ENCODE results near the gene RAD51. TPM values are rescaled to one million over a fixed set of nuclear protein-coding genes. Genes with fewer than 3 reads are reported as not detected.

Gene RAD51
- total RNA-seq, 1 donor from 2014 or later = 64.7 TPM

DNA sequence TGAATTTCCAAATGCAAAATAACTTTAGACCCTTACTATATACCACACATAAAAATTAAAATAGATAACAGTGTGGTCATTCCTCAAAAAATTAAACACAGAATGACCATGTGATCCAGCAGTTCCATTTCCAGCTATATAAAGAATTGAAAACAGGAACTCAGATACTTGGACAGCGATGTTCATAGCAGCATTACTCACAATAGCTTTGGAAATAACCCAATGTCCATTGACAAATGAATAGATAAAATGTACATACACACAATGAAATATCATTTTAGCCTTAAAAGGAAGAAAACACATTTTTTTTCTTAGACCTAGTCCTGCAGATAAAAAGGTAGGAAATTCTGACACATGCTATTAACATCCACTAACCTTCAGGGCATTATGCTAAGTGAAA lies 26.7 kb downstream of the RAD51 start:
- intact Hi-C loops (cut with micrococcal nuclease) = no loop called here

DNA sequence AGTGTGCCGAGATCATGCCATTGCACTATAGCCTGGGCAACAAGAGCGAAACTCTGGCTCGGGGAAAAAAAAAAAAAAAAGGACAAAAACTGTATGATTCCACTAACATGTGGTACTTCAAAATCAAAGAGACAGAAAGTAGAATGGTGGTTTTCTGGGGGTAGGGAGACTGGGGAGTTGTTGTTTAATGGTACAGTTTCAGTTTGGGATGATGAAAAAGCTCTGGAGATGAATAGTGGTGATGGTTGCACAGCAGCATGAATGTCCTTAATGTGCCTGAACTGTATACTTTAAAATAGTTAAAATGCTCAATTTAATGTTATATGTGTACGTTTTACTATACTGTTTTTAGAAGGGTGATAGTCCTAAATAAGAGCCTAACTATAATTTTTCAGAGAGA lies 27.4 kb downstream of the RAD51 start:
- intact Hi-C loops (cut with micrococcal nuclease) = no loop called here

DNA sequence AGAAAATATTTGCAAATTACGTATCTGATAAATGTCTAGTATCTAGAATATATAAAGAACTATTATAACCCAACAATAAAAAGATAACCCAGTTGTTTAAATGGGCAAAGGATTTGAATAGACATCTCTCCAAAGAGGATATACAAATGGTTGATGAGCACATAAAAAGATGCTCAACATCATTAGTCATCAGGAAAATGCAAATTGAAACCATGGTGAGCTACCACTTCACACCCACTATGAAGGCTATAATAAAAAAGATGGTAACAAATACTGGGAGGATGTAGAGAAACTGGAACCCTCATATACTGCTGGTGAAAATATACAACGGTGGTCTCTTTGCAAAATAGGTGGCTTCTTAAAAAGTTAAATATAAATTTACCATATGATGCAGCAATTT lies 28.0 kb downstream of the RAD51 start:
- intact Hi-C loops (cut with micrococcal nuclease) = no loop called here

DNA sequence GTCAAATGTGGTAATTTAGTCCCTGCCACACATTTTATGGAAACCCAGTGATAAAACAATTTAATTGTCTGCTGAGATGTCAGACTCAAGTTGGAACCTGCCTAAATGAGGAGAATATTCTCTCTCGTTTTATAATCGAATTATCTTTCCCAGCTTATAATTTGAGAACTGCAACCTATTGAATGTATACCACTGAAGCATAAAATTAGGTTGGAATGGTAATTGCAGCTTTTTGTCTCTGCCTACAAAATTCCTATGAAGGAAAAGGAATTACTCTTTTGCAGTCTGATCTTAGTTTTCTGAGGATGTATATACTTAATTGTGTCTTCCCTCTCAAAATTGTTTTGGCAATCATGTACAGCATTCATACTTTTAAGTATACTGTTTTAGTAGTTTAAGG lies 28.9 kb downstream of the RAD51 start:
- intact Hi-C loops (cut with micrococcal nuclease) = no loop called here

DNA sequence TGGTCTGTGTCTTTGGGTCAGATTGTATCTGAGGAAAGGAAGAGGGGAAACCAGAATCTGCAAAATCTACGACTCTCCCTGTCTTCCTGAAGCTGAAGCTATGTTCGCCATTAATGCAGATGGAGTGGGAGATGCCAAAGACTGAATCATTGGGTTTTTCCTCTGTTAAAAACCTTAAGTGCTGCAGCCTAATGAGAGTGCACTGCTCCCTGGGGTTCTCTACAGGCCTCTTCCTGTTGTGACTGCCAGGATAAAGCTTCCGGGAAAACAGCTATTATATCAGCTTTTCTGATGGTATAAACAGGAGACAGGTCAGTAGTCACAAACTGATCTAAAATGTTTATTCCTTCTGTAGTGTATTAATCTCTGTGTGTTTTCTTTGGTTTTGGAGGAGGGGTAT lies 36.1 kb downstream of the RAD51 start:
- intact Hi-C loops (cut with micrococcal nuclease) = no loop called here

DNA sequence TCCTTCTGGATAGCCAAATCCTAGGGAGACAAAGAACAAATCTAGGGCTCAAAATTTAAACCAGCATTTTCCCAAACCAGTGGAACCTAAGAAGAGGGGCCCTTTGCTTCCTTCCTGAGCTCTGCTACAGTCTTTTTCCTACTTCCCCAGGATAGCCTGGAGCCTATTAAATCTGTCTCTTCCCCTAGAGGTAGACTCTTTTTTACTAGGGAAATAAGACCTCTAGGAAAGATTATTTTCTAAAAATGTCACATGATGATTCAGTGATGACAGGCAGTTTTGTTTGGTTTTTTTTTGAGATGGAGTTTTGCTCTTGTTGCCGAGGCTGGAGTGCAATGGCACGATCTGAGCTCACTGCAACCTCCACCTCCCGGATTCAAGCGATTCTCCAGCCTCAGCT lies 41.6 kb downstream of the RAD51 start:
- intact Hi-C loops (cut with micrococcal nuclease) = no loop called here

DNA sequence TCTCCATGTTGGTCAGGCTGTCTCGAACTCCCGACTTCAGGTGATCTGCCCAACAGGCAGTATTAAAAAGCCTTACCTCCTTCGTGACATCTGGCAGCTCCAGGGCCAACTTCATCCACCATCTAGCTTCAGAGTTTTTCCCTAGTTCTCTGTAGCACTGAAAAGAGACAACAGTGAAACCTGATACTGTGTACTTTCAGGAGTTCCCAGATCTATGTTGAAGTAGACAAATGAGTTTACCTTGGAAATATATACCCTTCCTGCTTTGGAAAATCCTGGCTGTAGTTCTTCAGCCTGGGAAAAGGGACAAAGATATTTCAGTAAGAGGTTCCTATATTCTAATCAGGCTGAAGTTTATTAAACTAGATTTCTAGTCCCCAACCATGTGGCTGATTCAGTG lies 42.1 kb downstream of the RAD51 start:
- intact Hi-C loops (cut with micrococcal nuclease) = no loop called here

DNA sequence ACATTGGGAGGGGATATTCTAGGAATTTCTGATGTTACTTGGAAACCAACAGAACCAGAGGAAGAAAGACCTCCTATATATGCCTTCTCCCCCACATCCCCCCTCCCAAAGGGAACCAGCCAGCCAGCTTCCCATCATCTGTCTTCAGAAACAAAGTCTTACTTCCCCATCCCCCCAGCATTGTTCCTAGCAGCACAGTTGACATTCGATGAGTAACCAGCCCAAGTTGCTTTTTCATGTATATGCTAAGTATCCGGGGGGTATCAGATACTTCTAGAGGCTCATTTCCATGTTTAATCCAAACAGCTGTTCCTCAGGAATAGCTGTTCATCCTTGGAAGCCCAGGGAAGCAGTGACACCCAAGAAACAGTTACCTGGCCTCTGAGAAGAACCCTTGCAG lies 44.1 kb downstream of the RAD51 start:
- intact Hi-C loops (cut with micrococcal nuclease) = no loop called here

DNA sequence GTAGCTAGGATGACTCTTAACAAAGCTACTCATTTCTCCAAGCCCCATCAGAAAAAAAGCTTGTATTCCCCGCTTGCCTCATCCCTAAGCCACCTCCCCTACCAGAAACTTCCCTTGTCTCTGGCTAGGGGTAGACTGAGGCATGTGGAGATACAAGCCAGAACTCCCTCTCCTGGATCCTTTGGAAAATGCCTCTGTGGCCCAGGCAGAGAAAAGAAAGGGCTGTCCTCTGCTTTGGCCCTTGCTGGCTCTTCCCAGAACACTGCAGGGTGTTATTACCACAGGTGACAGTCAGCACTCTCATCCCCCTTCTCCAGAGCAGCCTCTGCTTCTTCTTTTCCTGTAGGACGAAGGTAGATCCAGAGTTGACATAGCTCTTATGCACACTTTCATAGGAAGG lies 44.9 kb downstream of the RAD51 start:
- intact Hi-C loops (cut with micrococcal nuclease) = no loop called here

DNA sequence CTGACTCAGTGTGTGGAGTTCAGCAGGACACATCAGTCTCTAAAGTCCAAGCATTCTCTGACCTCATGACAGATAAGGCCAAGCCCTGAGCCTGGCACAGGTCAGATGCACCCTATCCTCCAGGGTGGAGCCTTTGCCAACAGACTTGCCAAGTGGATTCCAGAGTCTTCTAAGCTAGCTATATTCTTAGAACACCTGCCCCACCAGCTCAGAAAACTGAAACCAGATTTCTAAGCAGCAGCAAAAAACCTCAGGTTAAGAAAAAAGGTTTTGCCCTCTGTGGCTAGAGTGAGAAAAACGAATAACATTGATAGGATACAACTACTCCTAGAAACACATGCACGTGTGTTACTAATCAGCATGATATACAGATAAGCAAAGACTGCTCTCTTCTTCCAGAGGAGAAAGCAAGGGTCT lies 48.5 kb downstream of the RAD51 start:
- intact Hi-C loops (cut with micrococcal nuclease) = no loop called here

DNA sequence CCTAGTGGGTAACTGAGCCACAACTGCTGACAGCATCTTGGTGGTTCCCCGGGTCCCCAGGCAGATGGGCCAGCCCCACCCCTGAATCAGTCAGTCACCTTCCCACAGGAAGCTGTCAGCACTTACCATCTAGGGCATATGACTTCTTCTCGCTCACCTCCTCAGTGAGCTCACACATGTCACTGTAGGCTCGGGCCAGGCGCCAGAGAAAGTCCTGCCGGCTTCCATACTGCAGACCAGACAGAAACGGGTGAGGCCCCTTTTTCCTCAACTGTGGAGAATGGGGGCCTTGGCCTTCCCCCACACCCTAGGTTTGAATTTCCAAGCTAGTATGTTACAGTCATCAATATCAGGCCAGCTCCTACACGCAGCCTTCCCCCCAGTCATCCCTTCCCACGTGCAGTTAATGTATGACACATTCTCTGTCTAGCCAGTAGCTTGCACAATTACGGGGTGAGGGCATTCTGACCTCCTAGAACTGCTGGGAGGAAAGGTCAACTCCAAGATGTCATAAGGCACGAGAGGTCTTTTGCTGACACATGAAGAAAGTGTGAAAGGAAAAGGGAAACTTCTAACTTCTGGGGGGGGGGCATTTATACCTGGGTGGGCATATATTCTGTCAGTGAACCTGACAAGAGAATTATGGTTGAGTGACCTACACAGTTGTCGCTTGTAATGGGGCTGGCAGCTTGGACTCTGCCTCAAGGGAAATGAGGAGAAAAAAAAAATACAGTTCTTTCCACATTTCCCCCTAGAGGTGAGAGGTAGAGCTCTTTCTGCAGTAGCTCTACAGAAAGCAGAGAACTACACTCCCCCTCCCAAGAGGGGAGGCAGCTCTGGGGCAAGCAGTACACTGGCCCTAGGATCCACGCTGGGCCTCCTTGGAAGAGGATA lies 49.2 kb downstream of the RAD51 start:
- intact Hi-C loops (cut with micrococcal nuclease) = loop anchor here (1.0 kb wide), 1 partner anchor 11 kb away; the partner anchor contains the start of gene RMDN3

DNA sequence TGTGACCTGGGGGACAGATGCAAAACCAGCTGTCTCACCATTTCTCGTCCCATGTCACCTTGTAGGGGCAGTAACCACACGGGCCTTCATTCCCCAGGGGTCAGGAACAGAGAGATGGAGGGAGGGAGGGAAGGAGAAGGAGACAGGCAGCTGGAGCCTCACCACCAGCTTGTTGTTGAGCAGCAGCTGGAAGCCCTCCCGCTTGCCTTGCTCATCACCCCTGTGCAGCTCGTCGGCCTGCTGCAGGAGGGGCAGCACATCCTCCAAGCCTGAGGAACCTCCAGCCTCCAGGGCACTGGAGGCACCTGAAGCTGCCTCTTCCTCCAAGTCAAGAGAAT lies 49.8 kb downstream of the RAD51 start:
- intact Hi-C loops (cut with micrococcal nuclease) = loop anchor here (1.0 kb wide), 1 partner anchor 11 kb away; the partner anchor contains the start of gene RMDN3

DNA sequence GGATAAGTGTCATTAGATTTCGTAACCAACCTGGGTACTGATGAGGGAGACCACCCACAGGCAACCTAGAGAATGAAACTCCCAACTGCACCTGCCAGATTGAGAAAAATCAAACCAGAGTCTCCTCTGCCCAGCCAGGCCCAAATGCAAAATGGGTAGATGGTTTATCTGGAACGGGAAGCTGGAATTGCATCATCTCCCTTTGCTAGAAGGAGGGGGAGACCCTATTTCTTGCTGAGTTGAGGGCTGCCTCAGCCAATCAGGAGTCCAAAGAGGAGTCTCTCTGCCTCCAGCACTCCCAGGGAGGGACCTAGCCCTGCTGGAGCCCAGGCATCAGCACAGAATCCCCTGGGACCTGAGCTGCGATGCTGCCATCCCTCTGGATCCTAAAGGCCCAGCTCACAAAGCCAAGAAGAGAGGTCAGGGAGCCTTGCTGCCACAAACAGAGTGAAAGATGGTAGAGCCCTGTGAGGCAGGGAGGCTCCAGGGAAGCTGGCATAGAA lies 52.0 kb downstream of the RAD51 start:
- intact Hi-C loops (cut with micrococcal nuclease) = loop anchor here (2.0 kb wide), 1 partner anchor 36 kb away; no protein-coding TSS in a partner anchor

DNA sequence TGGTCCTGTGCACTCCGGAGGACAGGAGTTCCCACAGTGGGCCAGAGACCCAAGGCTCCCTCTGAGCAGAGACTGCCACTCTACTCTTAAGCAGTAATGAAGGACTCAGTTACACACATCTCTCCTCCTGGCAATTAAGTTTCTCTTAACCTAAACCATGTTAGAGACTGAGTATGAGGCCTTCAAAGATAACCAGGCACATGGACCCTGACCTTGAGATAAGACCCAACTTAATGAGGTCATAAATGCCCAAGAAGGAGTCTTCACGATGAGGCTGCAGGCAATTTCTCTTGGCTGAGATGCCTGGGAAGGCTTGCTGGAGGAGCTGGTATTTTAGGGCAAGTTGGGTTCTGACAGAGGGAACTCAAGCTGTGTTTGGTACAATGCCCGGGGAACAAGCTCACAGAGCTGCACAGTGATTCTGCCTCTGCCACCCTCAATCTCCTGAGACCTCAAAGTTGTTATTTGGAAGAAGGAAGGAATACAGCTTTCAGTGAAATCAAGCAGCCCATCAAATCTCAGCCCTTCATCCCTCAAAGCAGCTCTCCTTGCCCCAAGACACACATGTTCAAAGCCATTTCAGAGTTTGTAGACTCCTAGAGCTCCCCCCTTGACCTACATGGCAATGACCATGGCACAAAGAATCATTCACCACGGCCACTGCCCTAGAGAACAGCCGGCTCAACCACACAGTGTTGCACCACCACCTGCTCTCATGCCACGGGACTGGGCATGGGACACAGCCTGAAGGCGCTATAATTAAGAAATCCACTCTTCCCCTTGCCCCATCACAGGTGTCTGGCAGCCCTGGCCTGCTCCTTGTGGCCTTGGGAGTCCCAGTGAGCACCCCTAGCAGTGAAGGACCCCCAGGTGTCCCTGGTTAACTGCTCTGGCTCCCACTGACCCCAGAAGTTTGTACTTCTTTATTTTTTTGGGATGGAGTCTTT lies 53.0 kb downstream of the RAD51 start:
- intact Hi-C loops (cut with micrococcal nuclease) = loop anchor here (2.0 kb wide), 1 partner anchor 35 kb away; no protein-coding TSS in a partner anchor

DNA sequence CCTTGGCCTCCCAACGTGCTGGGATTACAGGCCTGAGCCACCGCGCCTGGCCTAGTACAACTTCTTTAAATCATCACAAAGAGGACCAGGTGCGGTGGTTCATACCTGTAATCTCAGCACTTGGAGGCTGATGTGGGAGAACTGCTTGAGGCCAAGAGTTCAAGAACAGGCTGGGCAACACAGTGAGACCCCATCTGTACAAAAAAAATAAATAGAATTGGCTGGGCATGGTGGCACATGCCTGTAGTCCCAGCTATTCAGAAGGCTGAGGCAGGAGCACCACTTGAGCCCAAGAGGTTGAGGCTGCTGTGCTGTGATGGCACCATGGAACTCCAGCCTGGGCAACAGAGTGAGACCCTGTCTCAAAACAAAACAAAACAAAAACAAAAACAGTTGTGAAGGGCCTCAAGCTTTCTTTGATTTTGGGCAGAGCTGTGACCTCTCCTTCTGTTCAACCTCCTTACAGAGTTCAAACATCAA lies 54.2 kb downstream of the RAD51 start:
- intact Hi-C loops (cut with micrococcal nuclease) = no loop called here

DNA sequence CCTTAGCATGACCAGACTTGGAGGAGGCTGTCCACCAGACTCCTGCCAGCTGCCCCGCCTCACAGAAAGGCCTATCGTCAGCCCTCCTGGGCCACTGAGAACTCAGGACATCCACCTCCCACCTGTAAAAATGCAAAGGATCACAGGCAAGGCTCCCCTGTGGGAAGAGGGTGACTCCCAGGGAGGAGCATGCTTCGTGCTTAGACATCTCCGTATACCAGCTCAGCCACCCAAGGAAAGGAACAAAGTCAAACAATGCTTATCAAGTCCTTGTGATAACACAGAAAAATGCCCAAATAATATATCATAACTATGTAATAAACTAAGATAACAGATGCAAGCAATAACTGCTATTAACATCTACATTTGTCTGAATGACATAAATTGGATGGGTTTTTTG lies 55.9 kb downstream of the RAD51 start:
- intact Hi-C loops (cut with micrococcal nuclease) = no loop called here

DNA sequence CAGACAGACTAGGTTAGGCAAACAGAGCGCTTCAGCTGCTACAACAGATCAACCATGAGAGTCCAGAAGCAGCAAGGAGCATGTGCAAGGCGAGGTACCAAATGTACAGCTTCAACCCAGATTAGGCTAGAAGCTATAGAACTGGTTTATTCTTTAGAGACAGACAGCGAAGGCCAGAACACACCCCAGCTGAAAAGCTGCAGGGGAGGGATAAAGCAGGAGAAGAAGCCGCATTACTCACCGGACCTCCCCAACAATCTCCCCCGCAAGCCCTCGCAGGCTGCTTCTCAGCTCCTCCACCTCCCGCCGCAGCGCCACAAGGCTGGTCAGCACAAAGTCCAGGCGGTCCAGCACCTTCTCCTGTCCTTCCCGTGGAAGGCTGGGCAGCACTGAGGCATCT lies 56.8 kb downstream of the RAD51 start:
- intact Hi-C loops (cut with micrococcal nuclease) = no loop called here

DNA sequence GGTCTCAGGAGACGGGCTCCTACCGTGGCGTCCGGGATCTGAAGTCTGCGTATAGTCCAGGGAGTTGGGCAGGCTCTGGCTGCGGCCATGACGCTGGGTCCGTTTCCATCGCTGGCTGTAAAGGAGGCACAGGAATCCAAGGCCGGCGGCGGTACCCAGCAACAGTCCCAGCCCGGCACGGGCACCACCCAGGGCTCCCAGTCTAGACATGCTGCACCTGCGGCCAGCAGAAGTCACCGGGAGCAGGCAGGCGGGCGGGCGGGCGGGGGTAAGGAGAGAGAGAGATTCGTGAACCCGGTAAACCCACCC lies 59.6 kb downstream of the RAD51 start:
- intact Hi-C loops (cut with micrococcal nuclease) = loop anchor here (2.0 kb wide), 1 partner anchor 186 kb away; the partner anchor contains the start of gene RPUSD2

DNA sequence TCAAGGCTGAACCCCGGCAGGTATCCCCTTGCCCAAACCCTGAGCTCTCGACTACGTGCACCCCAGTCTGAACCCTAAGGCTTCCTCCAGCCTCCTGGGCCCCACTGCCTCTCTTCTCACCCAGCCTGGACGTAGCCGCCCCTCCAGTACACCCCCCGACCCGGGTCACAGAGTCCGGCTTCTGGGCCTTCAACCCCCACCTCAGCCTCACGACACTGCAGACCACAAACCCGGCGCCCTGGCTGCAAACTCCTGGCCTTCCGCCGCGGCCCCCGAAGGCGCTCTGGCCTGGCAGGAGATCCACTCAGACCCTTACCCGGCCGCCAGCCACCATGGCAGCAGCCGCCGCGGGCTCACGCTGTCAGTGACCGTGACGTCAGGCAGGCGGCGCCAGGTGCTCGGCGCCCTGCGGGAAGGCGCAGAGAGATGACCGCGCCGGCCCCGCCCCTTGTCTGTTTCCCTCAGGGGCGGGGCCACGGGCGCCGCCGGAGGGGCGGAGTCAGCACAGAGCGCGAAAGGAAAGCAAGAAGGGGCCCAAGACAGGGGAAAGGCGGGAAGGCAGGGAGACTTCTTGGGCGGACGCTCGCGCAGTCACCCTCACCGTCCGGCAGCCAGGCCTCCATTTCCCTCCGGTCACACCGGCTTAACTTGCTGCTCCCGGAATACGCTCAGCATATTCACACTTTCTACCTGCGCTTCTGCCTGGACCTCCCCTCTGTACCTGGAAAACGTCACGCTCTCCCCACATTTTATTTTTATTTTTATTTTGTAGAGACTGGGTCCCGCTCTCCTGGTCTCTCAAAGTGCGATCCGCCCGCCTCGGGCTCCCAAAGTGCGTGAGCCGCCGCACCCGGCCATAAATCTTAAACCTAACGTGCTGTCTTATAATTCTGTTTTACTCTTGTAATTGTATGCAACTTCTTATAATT lies 60.2 kb downstream of the RAD51 start, which contains the start of gene RMDN3:
Gene RMDN3, minus strand, starts transcription at position 372 of the 929 bp plus-strand sequence. CDS start 471 bp downstream, outside the sequence.
- intact Hi-C loops (cut with micrococcal nuclease) = loop anchor here (1.0 to 2.0 kb wide), 5 partner anchors 9 to 186 kb away; partner anchors contain the start of genes DNAJC17, GCHFR, RAD51 and RPUSD2

DNA sequence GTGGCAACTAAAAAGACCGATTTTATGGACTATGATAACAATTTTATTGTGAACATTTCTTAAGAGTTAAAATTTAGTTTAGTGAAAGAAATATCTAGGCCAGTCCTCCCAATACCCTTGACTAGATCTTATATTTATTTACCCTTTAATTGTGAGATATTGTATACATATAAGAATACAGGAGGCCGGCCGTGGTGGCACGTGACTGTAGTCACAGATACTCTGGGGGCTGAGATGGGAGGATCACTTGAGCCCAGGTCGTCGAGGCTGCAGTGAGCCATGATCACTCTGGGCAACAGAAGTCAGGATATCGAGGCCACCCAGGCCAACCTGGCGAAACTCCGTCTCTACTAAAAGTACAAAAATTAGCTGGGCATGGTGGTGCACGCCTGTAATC lies 60.8 kb downstream of the RAD51 start:
- intact Hi-C loops (cut with micrococcal nuclease) = loop anchor here (1.0 to 2.0 kb wide), 5 partner anchors 8 to 187 kb away; partner anchors contain the start of genes DNAJC17, GCHFR, RAD51 and RPUSD2

All from T-helper 2 cell treated with Interferon-gamma antibody and Interleukin-4, amounts not matched to agents 100 ng/mL and 5 ng/mL, for 36 hours (primary cell).